Adipocyte (in vitro differentiated cells): Measurements from ENCODE around the gene SNX9.
"Not testable (repeated sequence)": the region's sequence is repeated elsewhere in the genome, so short reads cannot be mapped to it uniquely, and the experiment has no call there.

Source experiments
- DNase-seq: peaks from one replicate; pipeline ENCODE4 v3.0.0-alpha.2; 2015; ENCODE audit warnings: low read depth
- H3K27me3 ChIP-seq: replicated peaks from 2 replicates; pipeline ENCODE4 v1.7.0; 2013; ENCODE audit warnings: mild to moderate bottlenecking, low read length, moderate library complexity; ENCODE audit not compliant: control insufficient read depth, insufficient read depth
- H3K36me3 ChIP-seq: 2 replicates; pipeline ENCODE4 v1.7.0; 2013; ENCODE audit warnings: low read length, mild to moderate bottlenecking, moderate library complexity; ENCODE audit not compliant: control insufficient read depth, insufficient read depth, severe bottlenecking
- H3K4me1 ChIP-seq: 2 replicates; pipeline ENCODE4 v1.7.0; 2013; ENCODE audit warnings: mild to moderate bottlenecking, low read length, moderate library complexity; ENCODE audit not compliant: control insufficient read depth, insufficient read depth
- H3K4me3 ChIP-seq: 2 replicates; pipeline ENCODE4 v1.7.0; 2013; ENCODE audit warnings: mild to moderate bottlenecking, low read length, moderate library complexity
- H3K9ac ChIP-seq: 2 replicates; pipeline ENCODE4 v1.7.0; 2013; ENCODE audit warnings: mild to moderate bottlenecking, low read length, moderate library complexity
- H3K9me3 ChIP-seq: 2 replicates; pipeline ENCODE4 v1.7.0; 2013; ENCODE audit warnings: mild to moderate bottlenecking, low read length, moderate library complexity; ENCODE audit not compliant: control insufficient read depth

SNX9 gene

DNA sequence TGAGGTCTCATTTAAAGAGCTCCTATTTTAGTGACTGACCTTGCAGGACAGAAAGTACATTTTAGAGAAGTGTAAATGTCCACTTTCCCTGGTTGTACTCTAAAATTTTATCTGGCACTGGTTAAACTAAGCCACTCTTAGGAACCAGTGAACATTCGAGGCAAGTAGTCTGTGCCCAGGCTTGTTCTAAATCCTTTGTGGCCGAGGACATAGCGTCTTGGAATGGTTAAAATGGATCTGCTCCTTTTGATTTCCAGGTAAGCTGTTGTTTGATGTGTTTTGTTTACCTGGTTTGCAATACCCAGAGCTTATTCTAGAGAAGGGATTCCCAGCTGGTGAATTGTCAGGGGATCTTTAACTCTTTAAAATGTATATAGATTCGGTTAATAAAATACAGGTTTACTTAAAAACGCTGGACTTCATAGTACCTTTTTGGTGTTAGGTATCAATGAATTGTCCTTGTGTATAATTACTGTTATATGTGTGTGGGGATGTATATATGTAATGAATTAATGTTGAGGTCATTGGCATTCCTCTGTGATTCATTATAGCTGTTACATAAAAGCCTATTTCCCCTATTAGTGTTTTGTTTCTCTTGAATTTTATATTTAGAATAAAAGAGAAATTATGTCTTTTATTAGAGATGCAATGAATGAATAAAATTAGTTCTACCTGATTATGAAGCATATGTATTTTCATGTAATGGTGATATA, 15.8 kb downstream of the SNX9 start:
- no peak for DNase-seq
- Histone ChIP-seq H3K9me3 (no peaks in the 10 kb centered on the region), H3K27me3 (no peaks in the 10 kb centered on the region), H3K9ac (no peak overlapping the region), H3K4me1 (peaks cover 46% of the 10 kb centered on the region), H3K4me3 (no peak overlapping the region), H3K36me3 (no peaks in the 10 kb centered on the region)

DNA sequence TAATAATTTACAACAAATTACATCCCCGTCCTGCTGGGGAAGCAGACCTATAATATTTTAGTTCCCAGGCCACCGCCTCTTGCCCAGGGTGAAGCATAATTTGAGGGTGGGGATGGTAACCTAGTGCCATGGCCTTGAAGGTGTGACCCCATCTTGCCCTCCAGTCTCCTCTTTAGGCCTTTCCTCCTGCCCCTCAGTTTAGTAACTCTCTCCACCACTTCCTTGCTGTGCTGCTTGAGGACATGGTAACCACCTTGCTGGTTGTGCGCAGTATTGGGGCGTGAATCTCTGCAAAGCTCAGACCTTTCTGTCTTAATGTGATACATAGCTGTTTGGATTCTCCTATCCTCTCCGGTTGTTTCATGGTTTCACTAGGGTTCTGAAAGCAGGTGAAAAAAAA, 16.6 kb downstream of the SNX9 start:
- peaks cover 44% of the 10 kb centered on the region for H3K4me1 ChIP-seq
- H3K36me3 ChIP-seq, result no peaks in the 10 kb centered on the region
- no peaks in the 10 kb centered on the region for H3K27me3 ChIP-seq
- no peaks in the 10 kb centered on the region for H3K9me3 ChIP-seq
- no peak for DNase-seq
- no peak overlapping the region for H3K9ac ChIP-seq
- no peak overlapping the region for H3K4me3 ChIP-seq

DNA sequence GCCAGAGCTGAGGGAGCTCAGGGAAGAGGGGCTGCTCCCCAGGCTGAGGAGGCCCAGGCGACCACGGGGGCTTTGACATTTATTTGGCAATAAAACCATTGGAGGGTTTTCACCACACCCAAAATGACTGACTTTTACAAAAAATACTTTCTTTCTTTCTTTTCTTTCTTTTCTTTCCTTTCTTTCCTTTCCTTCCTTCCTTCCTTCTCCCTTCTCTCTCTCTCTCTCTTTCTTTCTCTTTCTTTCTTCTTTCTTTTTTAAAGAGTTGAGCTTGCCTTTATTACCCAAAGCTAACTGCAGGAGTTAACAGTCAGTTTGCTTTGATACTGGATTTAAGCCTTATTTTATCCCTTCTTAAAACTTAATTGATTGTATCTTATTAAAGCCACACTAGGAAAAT, 17.2 kb downstream of the SNX9 start:
- Histone ChIP-seq H3K9me3 (no peaks in the 10 kb centered on the region), H3K4me1 (peaks cover 40% of the 10 kb centered on the region), H3K4me3 (peak overlapping the region; percentile 53), H3K27me3 (no peaks in the 10 kb centered on the region), H3K36me3 (no peaks in the 10 kb centered on the region), H3K9ac (peak overlapping the region; percentile 24)
- no peak for DNase-seq

DNA sequence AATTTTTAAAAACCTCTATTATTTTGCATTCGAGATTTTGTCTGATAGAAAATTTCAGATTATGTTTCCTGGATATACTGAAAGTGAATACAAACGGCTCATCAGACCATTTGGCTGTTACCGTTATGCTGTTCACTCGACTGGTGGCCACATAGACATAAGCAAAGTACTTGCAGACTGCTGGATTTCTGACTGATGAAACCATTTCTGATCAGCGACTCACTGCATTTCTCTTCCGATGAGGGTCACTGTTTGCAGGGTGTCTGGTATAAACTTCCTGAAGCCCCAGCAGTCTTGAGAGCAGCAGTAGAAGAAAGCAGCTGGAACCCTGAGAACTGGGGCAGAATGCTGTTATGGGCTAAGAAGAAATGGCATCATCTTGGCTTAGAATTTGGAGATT, 17.7 kb downstream of the SNX9 start:
- H3K4me3 ChIP-seq, result peak overlapping the region; percentile 53
- no peaks in the 10 kb centered on the region for H3K36me3 ChIP-seq
- peaks cover 41% of the 10 kb centered on the region for H3K4me1 ChIP-seq
- no peaks in the 10 kb centered on the region for H3K27me3 ChIP-seq
- no peaks in the 10 kb centered on the region for H3K9me3 ChIP-seq
- peak; percentile 68 for DNase-seq
- peak overlapping the region; percentile 24 for H3K9ac ChIP-seq

DNA sequence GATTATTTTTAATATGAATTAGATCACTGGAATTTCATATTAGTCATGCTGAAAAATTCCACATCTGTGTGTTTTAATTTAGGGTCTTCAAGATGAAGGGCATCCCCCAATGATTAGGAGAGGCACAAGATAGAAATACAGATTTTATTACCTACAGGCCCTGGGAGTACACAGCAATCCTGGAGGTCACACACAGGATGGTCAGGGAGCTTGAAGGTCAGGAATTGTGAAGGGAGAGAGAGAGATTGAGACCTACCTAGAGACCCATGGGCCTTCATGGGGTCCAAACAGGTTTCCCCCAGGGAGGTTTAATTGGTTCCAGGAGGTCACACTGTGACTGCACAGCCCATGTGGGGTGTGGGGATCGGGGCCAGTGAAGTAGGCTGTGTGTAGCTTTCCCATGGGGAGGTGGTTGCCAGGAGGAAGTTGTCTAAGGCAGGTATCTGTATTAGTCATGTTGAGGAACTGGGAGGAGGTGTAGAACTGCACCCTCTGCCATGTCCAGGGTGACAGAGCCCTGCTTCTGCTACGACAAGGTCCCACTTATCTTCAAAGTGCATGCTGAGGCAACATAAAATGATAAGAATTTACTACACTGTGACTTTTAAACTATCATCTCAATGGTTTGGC, 18.3 kb downstream of the SNX9 start:
- Histone ChIP-seq H3K36me3 (no peaks in the 10 kb centered on the region), H3K27me3 (no peaks in the 10 kb centered on the region), H3K4me1 (peaks cover 47% of the 10 kb centered on the region), H3K9ac (peak overlapping the region; percentile 24), H3K9me3 (no peaks in the 10 kb centered on the region), H3K4me3 (peak overlapping the region; percentile 53)
- DNase-seq, result no peak

DNA sequence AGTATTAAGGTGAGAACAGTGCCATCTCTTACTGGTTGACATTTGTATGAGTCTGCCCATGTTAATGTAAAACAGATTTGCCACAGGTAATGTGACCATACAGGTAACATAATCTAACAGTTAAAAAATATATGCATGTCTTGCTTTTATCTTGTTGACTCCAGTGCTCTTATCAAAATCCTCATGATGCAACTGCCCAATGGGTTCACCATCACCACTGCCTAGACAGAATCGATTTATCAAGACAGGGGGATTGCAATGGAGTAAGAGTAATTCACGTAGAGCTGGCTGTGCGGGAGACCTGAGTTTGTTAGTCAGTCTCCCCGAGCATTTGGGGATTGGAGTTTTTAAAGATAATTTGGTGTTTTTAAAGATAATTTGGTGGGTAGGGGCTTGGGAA, 19.2 kb downstream of the SNX9 start:
- DNase-seq, result no peak
- Histone ChIP-seq H3K4me1 (peaks cover 49% of the 10 kb centered on the region), H3K9me3 (no peaks in the 10 kb centered on the region), H3K4me3 (no peak overlapping the region), H3K27me3 (no peaks in the 10 kb centered on the region), H3K36me3 (no peaks in the 10 kb centered on the region), H3K9ac (no peak overlapping the region)

DNA sequence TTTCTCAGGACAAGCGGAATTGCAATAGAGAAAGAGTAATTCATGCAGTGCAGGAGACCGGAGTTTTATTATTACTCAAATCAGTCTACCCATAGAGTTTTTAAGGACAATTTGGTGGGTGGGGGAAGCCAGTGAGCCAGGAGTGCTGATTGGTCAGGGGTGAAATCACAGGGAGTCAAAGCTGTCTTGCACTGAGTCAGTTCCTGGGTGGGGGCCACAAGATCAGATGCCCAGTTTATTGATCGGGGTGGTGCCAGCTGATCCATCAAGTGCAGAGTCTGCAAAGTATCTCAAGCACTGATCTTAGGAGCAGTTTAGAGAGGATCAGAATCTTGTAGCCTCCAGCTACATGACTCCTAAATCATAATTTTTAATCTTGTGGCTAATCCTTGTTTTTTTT, 21.1 kb downstream of the SNX9 start:
- not testable (repeated sequence) for DNase-seq, H3K36me3 ChIP-seq, H3K9ac ChIP-seq, H3K9me3 ChIP-seq, H3K27me3 ChIP-seq, H3K4me3 ChIP-seq
- peaks cover 48% of the 10 kb centered on the region for H3K4me1 ChIP-seq

DNA sequence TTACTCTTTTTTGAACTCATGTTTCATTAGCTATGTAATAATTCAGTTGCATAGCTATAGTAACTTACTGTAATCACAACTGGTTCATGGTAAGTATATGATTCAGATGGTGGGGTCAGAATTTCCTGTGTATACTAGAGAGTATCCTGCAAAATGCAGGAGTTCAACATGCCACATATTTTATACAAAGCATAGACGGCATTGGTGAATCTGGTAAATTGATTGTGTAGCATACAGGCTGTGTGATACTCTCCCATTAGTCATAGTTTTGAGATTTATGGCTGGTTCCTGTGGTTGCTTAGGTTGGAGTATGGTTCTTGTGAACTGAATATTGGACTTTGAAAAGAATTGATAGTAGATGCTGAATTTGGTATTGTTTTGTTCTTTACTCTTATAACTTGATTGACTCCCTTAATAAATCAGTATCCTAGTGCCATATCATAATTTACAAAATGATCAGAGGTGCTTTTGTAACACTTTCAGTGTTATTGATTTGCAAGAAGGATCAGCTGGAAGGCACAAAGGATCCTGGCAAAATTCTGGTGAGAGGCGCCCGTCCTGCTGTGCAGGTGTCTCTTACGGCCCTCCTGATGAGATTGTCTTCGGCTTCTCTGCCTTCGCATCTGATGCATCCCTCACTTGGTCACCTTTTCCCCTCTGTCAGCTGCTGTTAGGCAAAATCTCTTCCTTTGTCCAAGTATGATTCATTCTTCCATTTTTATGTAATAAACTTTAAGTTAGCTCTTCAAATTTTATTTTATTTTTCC, 22.6 kb downstream of the SNX9 start:
- Histone ChIP-seq H3K9me3 (no peaks in the 10 kb centered on the region), H3K36me3 (no peaks in the 10 kb centered on the region), H3K27me3 (no peaks in the 10 kb centered on the region), H3K9ac (no peak overlapping the region), H3K4me3 (no peak overlapping the region), H3K4me1 (peaks cover 34% of the 10 kb centered on the region)
- DNase-seq, result no peak

DNA sequence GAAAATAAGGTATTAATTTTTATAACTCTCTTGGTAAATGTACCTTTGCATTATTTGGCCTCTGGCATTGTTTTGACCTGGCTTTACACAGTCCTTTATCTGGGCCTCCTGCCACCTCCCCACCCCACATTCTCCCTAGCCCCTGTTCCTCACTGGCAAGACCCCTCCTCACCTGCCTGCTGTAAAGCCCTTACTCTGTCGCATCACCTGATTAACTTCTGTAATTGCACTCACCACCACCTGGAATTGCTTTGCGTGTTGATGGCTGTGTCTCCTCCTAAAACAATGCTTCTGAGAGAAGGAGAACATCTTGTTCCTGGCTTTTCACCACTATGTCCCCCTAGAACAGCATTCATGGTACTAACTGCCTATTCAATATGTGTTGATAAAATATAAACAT, 24.8 kb downstream of the SNX9 start:
- no peak for DNase-seq
- no peaks in the 10 kb centered on the region for H3K27me3 ChIP-seq

DNA sequence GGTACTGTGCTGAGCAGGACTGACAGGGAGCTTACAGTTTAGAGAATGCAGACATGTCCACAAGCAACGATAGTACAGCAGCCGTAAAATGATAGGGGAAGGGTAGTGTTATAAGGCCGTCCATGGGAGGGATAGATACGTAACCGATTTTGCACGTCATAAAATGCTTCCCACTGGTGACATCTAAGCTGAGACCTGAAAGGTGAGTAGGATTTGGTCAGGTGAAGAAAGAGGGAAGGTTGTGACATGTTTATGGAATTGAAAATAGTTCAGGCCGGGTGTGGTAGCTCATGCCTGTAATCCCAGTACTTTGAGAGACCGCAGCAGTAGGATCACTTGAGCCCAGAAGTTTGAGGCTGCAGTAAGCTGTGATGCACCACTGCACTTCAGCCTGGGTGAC, 25.6 kb downstream of the SNX9 start:
- H3K4me3 ChIP-seq, result no peak overlapping the region
- DNase-seq, result no peak
- H3K9me3 ChIP-seq, result peaks cover 12% of the 10 kb centered on the region
- no peak overlapping the region for H3K9ac ChIP-seq
- no peaks in the 10 kb centered on the region for H3K27me3 ChIP-seq
- peaks cover 18% of the 10 kb centered on the region for H3K4me1 ChIP-seq
- H3K36me3 ChIP-seq, result no peaks in the 10 kb centered on the region

More for the DNA sequence above, 24.8 kb downstream of the SNX9 start:
- H3K9me3 ChIP-seq, result peaks cover 3% of the 10 kb centered on the region
- H3K4me1 ChIP-seq, result peaks cover 18% of the 10 kb centered on the region
- no peak overlapping the region for H3K4me3 ChIP-seq
- no peak overlapping the region for H3K9ac ChIP-seq
- H3K36me3 ChIP-seq, result no peaks in the 10 kb centered on the region

DNA sequence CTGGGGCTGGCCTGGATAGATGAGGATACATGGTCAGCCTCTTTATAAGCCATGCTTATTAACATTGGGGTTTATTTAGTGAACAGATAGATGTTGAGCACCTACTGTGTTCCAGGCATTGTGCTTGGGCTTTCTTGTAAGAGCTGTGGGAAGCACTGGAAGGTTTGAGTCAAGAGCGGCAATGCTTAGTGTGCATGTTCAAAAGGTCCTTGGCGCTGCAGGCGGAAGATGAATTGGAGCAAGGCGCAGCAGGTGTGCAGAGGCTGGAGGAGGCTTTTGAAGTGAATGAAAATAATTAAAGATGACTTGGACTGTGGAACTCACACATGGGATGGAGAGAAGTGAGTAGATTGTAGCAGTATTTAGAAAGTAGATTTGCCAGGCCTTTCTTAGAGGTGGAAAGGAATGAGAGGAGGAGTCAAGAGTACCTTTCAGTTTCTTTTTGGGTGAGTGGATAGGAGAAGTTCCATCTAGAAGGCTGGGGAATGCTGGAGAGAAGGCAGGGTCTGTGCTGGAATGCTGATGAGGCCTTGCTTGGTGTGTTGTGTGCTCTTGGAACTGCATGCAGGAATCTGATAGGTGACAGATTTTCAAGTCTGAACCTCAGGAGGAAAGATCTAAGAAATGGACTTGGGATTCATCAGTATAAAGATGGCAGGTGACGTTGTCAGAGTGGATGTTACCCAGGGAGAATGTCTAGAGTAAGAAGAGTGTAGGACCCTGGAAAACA, 26.4 kb downstream of the SNX9 start:
- no peak for DNase-seq
- Histone ChIP-seq H3K4me3 (no peak overlapping the region), H3K27me3 (no peaks in the 10 kb centered on the region), H3K4me1 (peaks cover 14% of the 10 kb centered on the region), H3K9ac (no peak overlapping the region), H3K36me3 (no peaks in the 10 kb centered on the region), H3K9me3 (peaks cover 13% of the 10 kb centered on the region)
